ENCODE results near the gene JUND. TPM values are rescaled to one million over a fixed set of nuclear protein-coding genes. Genes with fewer than 3 reads are reported as not detected.
A peak's percentile ranks its signal among the peaks of the same experiment; 100 is the strongest.
"Not testable (repeated sequence)": the region's sequence is repeated elsewhere in the genome, so short reads cannot be mapped to it uniquely, and the experiment has no call there.

Gene JUND
- total RNA-seq, result 320 TPM
- long read RNA-seq, transcript JUND-201 (1 exons, 1,863 nt), result major isoform, 6 of 6 reads
- long read RNA-seq, partial matches to known transcripts, result 0 of 6 reads
- long read RNA-seq, other reads (novel, unspliced or antisense), result 0 of 6 reads

DNA sequence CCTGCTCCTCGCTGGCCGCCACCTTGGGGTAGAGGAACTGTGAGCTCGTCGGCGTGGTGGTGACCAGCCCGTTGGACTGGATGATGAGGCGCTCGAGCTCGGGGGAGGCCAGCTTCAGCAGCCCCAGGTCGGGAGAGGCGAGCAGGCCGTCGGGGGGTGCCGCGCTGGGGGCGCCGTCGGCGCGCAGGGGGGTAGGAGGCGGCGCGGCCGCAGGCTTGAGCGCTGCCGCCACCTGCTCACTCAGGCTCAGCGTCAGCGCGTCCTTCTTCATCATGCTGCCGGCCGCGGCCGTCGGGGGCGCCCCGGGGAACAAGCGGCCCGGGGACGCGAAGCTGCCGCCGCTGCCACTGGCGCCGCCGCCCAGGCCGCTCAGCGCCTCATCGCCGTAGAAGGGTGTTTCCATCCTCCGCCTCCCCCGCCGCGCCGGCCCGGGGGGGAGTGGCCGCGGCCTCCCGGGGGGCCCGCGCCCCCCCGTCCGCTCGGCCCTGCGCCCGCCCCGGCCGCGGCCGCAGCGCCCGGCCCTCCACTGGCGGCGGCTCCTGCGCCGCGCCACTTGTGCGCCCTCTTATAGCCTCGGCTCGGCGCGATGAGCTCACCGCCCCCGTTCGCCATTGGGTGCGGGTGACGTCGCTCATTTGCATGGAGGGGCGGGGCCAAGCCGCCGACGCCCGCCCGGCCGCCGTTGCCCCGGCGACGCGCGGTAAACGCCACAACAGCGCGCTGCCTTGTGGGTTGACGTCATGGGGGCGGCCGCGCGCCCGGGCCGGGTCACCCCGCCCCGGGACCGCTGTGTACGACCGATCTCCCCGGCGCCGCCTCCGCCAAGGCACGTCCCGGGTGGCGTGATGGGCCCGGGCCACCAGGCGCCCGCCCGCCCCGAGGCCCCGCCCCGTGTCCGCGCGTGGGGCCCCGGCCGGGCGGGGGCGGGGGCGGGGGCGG lies at the start of gene JUND:
TSS of gene JUND (minus strand) at position 541 of the 939 bp plus-strand sequence. CDS start at position 403, 138 bp downstream.
- peak; percentile 99 for DNase-seq (ENCODE audit: low spot score)

GRCh38 chr19:18330868-18331267 lies 49.4 kb upstream of the JUND start:
- DNase-seq (ENCODE audit: low spot score), result no peak

GRCh38 chr19:18329035-18329376 lies 47.6 kb upstream of the JUND start:
- DNase-seq (ENCODE audit: low spot score), result no peak

DNA sequence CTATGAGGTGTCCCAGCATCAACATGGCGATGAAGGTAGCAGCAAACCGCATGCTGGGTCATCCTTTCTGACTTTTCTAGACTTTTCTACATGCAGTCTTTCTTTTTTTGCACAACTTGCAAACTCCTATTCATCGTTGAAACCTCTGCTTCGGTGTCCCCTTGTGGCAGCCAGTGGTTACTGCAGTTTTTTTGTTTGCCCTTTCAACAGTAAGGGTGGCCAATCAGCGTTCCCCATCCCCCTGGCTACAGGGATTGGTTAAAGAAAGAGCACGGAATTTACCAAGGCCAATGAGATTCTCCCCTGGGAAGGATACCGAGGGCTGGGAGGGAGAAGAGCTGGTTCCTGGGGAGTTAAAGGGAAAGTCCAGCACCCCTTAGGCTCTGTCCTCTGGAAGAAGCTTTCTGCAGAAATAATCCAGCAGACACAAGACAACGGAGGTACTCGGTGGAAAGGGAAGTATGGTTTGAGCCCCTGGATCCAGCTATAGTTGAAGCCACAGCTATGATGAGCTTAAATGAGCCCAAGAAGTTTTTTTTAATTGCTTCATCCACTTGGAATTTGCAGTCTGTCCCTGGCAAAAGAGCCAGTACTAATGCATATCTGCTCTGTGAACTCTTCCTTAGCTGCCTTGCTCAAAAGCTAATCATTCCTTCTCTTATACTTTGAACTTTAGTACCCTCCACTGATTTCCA lies 47.1 kb upstream of the JUND start:
- DNase-seq (ENCODE audit: low spot score), result no peak

- DNase-seq (ENCODE audit: low spot score), result no peak
Observed at GRCh38 chr19:18326772-18327171, 45.4 kb upstream of the JUND start.

GRCh38 chr19:18324373-18324731 lies 42.9 kb upstream of the JUND start:
- DNase-seq (ENCODE audit: low spot score), result not testable (repeated sequence)

DNA sequence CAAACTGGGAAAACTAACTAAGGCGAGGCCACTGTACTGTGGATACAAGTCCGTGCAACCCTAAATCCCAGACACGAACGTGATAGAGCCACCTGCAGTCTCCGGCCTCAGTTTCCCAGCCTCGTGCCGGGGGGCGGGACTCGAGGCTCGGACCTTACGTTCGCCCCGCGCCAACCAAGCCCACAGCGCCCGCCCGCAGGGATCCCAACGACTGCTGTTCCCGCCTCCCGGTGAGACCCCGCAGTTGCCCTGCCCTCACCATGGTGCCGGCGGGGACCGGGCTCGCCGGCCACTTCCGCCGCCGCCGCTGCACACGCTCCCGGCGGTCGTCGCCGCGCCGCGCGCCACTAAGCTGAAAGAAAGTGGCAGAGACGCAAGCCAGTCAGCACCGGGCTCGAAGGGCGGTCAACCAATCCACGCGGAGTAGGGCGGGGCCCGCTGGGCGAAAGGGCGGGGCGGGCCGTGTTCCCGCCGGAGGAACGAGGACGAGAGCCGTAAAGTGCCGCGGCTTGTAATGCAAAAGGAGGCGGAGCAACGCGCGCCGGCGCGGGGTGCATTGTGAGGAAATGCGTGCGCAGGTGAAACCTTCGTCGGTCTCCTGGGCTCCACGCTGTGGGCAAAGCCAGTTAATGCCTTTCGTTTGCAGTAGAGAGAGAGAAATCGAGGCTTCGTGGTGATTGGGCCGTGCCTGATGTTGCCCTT lies 41.5 kb upstream of the JUND start, which contains the start of gene LSM4:
TSS of gene LSM4 (minus strand) at position 318 of the 702 bp plus-strand sequence. CDS start at position 262, 56 bp downstream.
- peak; percentile 99 for DNase-seq (ENCODE audit: low spot score)

GRCh38 chr19:18322318-18322758 lies 40.9 kb upstream of the JUND start:
- no peak for DNase-seq (ENCODE audit: low spot score)

GRCh38 chr19:18321734-18322102 lies 40.3 kb upstream of the JUND start:
- DNase-seq (ENCODE audit: low spot score), result no peak

DNA sequence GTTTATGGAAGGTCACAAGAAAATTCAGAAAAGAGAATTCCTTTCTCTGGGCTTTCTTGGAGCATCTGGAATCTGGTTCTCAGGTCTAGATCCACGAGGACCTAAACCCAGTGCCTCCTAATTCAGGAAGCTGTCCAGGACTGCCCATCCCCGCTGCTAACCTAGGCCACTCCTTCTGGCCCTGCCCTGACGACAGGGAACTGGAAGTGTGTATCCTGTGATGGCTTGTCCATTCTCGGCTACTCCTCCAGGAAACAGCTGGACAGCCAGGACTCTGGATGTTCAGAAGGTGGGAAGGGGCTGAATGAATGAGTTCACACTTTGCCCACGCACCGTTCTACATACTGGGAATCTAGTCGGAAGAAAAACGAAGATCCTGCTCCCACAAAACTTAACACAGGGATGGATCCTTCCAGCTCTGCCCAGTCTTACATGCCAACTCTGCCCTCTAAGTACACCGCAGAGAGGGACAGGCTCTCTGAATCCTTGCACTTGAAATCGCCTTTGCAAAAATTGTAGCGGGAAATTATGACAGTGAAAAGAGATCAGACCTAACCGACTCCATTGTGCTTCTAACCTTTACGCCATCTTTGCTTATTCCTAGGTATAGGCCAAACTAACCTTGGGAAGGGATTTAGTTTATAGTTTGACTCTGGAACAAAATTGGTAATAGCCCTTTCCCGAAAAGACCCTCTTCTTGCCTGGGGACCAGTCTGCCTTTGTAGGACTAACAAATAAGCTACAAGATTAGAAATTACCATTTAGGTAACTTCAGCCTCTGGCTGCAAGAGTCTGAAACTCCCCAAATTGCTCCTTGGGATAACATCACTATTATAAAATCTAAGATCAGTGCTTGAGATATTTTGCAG lies 39.7 kb upstream of the JUND start:
- no peak for DNase-seq (ENCODE audit: low spot score)

- no peak for DNase-seq (ENCODE audit: low spot score)
Observed at GRCh38 chr19:18319591-18320135, 38.2 kb upstream of the JUND start.

DNA sequence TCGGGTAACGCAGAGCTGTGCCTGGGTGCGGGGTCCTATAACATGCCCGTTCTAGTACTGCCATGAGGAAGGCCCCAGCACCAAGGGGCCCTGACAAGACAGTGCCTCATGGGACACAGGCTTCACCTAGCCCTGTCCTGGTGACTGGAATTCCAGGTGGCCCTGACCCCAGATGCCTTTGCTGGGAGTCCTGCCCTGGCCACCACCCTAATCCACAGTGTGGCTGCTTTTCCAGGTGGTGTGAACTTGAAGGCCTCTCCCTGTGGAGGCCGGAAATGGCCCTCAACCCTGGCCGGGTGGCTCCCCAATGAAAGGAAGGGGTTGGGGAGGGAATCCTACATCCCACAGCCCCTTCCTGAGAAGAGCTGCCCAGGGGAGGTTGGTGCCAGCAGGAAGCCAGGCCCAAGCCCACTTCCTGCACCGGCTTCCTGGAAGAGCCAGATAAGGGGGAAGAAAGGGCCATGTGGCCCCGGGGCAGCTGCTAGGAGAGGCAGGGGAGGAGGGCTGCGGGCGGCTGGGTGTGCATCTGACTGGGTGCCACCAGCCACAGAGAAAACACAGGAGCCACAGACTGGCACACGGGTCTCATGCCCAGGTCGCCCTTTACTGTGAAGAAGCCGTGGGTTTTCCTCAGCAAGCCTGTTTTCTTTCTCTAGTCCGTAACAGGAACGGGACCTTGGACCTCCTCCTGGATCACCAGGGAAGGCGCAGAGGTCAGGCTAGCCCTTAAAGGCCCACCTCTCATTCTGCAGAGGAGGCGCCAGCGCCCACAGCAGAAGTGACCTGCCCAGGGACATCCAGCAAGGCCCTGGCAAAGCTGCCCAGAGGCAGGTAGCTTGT lies 36.8 kb upstream of the JUND start:
- DNase-seq (ENCODE audit: low spot score), result no peak

DNA sequence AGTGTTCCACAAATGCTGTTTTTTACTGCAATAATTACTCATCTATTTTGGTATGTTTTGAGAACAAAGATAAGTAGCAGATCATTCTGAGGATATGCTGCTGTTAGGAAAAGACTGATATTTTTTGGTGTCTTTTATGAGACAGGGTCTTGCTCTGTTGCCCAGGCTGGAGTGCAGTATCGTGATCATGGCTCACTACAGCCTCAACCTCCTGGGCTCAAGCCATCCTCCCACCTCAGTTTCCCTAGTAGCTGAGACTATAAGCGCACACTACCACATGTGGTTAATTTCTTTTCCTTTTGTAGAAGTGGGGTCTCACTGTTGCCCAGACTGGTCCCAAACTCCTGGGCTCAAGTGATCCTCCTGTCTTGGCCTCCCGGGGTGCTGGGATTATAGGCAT lies 32.0 kb upstream of the JUND start:
- no peak for DNase-seq (ENCODE audit: low spot score)

- DNase-seq (ENCODE audit: low spot score), result no peak
Observed at GRCh38 chr19:18312092-18312534, 30.7 kb upstream of the JUND start.

DNA sequence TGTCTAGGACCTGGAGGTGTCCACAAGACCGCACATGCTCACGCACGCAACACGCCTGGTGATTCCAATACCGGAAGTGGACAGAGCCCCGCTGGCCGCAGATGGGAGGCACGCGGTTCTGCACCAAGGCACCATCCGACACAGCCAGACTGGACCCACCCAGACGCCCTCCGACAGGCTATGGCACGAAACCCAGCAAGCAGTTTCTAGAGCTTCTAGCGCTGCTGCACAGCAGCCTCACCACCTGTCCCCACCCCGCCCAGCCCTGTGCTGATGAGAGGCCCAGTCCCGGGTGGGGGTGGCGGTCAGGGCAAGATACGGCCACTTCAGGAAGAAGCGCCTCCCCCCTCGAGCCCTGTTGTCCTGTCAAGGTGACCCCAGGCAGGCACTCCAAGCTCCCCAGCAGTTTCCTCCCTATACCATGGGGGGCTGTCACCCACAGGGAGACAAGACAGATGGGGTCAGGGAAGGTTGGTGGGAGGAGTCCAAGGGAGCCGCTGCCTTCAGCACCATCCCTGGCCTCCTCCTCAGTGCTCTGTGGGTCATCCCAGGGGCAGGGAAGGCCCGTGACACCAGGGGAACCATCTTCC lies 30.2 kb upstream of the JUND start:
- DNase-seq (ENCODE audit: low spot score), result no peak

GRCh38 chr19:18310966-18311365 lies 29.5 kb upstream of the JUND start:
- DNase-seq (ENCODE audit: low spot score), result no peak

DNA sequence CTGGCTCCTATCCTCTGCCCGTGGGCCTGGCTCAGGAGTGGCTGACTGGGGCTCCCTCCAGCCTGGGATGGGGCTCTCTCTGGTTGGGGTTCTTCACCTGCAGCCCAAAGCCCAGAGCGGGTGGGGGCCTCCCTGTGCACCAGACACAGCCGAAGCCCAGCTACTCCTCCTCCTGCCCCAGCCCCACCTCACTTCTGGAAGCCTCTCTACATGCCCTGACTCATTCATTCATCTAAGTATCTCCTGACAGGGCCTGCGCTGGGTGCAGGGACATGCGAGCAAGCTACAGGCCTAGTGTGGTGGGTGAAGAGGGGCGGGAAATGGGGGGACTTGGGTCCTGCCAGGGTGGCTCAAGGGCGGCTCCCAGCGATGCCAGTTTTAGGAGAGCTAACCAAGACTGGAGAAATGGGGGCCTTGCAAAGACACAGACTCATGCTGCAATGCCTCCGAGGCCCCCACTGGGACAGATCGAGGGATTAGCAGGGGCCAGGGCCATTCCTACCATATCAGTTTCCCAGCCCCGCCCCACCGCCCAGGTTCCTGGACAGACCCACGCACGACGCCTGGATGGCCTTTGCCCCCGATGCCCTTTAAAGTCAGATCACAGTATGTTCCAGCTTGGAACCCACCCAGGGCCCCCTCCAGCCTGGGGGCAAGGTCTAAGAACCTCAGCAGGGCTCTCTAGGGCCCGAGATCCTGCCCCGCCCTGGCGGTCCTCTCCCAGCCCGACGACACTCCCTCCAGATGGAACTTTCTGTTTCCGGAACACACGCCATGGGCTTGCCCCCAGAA lies 28.9 kb upstream of the JUND start:
- DNase-seq (ENCODE audit: low spot score), result no peak

- DNase-seq (ENCODE audit: low spot score), result no peak
Observed at GRCh38 chr19:18309525-18310064, 28.2 kb upstream of the JUND start.

Data from mesenteric fat pad (tissue), 1 donor.